GM12892 (cell line): ENCODE results near the gene TMTC2.

Source experiments
- DNase-seq: peaks from one replicate; pipeline ENCODE4 v3.0.0; 2011; ENCODE audit not compliant: insufficient read length
- FAIRE-seq: peaks from 2 replicates; lab custom pipeline; 2011; peaks lifted over from hg19 to GRCh38; lab: Jason Lieb, UNC
- POLR2A ChIP-seq: IDR thresholded peaks from 2 replicates; pipeline ENCODE4 v1.6.1; 2011; ENCODE audit warnings: low read depth, low read length, control low read depth
- POLR2AphosphoS5 ChIP-seq: IDR thresholded peaks from 2 replicates; pipeline ENCODE4 v1.6.1; 2011; ENCODE audit warnings: low read depth, low read length, control low read depth
- TAF1 ChIP-seq: IDR thresholded peaks from 2 replicates; pipeline ENCODE4 v1.6.1; 2011; ENCODE audit warnings: low read depth, mild to moderate bottlenecking, control low read depth, low read length, borderline replicate concordance

TMTC2 gene

GRCh38 chr12:82883394-82884355 is 197.0 kb downstream of the TMTC2 start:
- FAIRE-seq (no peak), DNase-seq (no peak)
- TF ChIP-seq TAF1 (no peak), POLR2A (no peak), POLR2AphosphoS5 (no peak)

DNA sequence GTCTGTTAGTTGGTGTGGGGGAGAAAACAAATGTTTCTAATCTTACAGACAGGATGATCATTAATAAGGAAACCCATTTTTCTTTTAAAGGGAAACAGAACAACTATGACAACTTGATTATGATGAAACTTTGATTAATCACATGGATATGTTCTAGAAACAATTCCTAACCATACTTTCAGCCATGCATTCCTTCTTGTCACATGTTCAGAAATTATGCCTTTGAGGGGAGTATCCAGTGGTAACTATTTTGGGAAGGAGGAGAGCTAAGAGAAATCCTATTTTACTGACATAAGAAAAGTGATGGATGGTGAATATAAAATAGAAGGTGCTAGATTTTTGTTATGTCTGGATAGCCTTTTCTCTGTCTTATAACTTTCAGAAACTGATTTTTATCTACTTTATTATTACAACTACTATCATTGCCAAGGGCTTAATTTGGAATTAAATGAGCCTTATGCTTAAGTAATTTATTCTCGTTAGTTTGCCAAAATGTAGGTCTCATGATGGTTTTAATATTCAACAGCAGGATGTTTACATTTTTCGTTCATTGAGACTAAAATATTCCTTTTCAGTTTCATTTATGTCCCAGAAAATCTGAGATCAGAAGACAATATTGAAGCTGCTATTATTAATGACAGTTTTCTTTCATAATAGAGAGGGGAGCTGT is 200.1 kb downstream of the TMTC2 start:
- no peak for TF ChIP-seq POLR2AphosphoS5
- TF ChIP-seq TAF1, result no peak
- TF ChIP-seq POLR2A, result no peak
- DNase-seq, result no peak
- FAIRE-seq, result no peak

- no peak for TF ChIP-seq TAF1
- no peak for TF ChIP-seq POLR2A
- TF ChIP-seq POLR2AphosphoS5, result no peak
- no peak for DNase-seq
- no peak for FAIRE-seq
Observed at GRCh38 chr12:82893896-82894295, 207.2 kb downstream of the TMTC2 start.

DNA sequence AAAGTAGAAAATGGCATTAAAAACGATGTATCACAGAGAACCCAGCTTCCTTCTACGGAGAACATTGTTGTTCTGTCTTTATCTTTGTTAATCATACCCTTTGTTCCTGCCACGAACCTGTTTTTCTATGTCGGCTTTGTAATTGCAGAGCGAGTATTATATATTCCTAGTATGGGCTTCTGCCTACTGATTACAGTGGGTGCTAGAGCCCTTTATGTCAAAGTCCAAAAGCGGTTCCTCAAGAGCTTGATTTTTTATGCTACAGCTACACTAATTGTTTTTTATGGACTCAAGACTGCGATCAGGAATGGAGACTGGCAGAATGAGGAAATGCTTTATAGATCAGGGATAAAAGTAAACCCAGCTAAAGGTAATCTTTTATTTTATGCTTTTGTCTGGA is 209.6 kb downstream of the TMTC2 start:
- TF ChIP-seq TAF1, result no peak
- TF ChIP-seq POLR2AphosphoS5, result no peak
- TF ChIP-seq POLR2A, result no peak
- DNase-seq (no peak), FAIRE-seq (no peak)

GRCh38 chr12:82896979-82897378 is 210.3 kb downstream of the TMTC2 start:
- TF ChIP-seq POLR2AphosphoS5, result no peak
- FAIRE-seq, result no peak
- DNase-seq, result no peak

GRCh38 chr12:82898441-82898840 is 211.7 kb downstream of the TMTC2 start:
- DNase-seq, result no peak
- no peak for TF ChIP-seq POLR2A
- TF ChIP-seq POLR2AphosphoS5, result no peak
- no peak for TF ChIP-seq TAF1
- FAIRE-seq, result no peak

- no peak for TF ChIP-seq POLR2AphosphoS5
- no peak for TF ChIP-seq TAF1
- no peak for TF ChIP-seq POLR2A
- FAIRE-seq (no peak), DNase-seq (no peak)
Observed at GRCh38 chr12:82904219-82904790, 217.6 kb downstream of the TMTC2 start.

DNA sequence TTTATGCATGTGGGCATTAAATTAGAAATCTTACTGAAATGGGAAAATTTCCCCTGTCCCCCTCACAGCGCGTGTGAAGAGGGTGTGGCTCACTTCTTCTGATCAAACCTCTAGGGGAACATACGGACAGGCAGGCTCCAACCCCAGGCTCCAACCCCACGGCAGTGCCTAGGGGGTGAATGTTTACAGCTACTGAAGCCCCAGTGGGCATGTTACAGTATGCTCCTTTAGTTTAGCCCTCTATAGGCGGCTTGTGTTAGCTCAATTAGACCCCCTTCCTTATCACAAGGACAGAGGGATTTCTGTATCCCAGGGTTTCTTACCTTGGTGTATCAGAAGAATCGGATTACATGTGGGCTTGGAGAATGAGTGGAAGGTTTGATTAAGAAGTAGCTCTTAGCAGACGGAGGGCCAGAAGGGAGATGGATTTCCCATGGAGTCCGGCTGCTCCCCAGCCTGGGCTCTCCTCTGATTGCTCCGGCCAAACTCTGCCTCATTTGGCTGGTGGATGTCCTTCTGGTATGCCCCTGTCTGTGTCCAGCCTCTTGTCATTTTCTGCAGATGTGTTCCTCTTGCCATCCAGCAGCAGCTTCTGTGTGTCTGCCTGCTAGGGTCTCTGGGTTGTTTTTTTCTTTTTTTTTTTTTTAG is 223.7 kb downstream of the TMTC2 start:
- FAIRE-seq, result no peak

GRCh38 chr12:82912406-82912805 is 225.7 kb downstream of the TMTC2 start:
- no peak for TF ChIP-seq POLR2A
- no peak for TF ChIP-seq TAF1
- no peak for TF ChIP-seq POLR2AphosphoS5
- no peak for DNase-seq
- no peak for FAIRE-seq

More for the DNA sequence above, 223.7 kb downstream of the TMTC2 start:
- TF ChIP-seq POLR2AphosphoS5 (no peak), TAF1 (no peak), POLR2A (no peak)
- DNase-seq, result no peak

DNA sequence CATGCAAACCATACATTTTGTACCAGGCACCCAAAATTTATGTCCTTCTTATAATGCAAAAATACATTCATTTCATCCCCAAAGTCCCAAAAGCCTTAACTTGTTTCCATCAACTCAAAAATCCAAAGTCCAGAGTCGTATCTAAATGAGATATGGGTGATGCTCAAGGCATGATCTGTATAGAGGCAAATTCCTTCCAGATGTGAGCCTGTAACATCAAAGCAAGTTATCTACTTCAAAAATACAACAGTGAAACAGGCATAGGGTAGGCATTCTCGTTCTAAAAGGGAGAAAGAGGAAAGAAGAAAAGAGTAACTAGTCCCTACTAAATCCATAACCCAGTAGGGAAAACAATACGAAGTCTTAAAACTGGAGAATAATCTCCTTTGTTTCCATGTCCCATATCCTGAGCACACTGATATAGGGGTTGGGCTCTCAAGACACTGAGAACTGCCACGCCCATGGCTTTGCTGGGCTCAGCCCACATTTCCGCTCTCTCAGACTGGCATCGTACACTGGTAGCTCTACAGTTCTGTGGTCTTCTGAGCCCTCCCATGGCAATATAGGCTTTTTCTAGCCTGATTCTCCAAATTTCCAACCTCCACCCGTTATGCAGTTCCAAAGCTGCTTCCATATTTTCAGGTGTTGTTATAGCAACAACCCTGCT is 232.8 kb downstream of the TMTC2 start:
- FAIRE-seq (no peak), DNase-seq (no peak)
- TF ChIP-seq TAF1 (no peak), POLR2AphosphoS5 (no peak), POLR2A (no peak)

DNA sequence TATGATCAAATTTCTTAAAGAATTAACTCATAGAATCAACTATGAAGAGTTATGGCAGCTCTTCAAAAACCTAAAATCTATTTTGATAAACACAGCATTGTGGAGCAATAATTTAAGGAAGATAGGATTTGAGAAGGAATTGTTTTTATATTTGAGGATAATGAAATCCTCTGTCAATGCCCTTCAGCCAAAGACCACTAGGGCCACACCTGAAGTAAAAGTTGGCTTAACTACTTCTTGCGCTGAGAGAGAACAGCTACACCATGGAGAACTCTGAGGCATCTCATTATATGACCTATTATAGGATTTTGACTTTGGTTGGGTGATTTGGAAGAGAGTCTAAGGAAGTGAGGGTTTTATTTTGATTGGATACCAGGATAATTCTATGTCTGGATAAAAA is 237.2 kb downstream of the TMTC2 start:
- FAIRE-seq, result no peak
- DNase-seq, result no peak
- no peak for TF ChIP-seq TAF1
- TF ChIP-seq POLR2AphosphoS5, result no peak
- no peak for TF ChIP-seq POLR2A
